Heart left ventricle (tissue), 16 donors: ENCODE results near the gene KRT6A. TPM values are rescaled to one million over a fixed set of nuclear protein-coding genes. Genes with fewer than 3 reads are reported as not detected.

ENCODE experiments used
- ATAC-seq, 4 donors: fragments of 200-7000 bp; cut with Tn5 transposase; one replicate each; pipeline ENCODE4 v1.9.1; 2020 to 2022; ENCODE audit warnings: moderate library complexity in 4 of 4, mild to moderate bottlenecking in 3 of 4, moderate number of reproducible peaks in 1 of 4
- DNase-seq, 5 donors: peaks; one replicate each; pipeline ENCODE4 v3.0.0-alpha.2; 2020
- H3K27ac ChIP-seq, 12 donors: fragments of 200-600 bp; sonication (generic) in 4 of 12; one replicate each; pipeline versions ENCODE4 v1.5.0 to v1.8.0; 2016 to 2022; ENCODE audit warnings: mild to moderate bottlenecking in 2 of 12
- H3K27me3 ChIP-seq, 9 donors: fragments of 200-600 bp; sonication (generic) in 2 of 9; one replicate each; pipeline versions ENCODE4 v1.5.1 to v1.8.0; 2016 to 2022; ENCODE audit warnings: mild to moderate bottlenecking in 3 of 9
- H3K36me3 ChIP-seq, 9 donors: fragments of 200-600 bp; sonication (generic) in 2 of 9; one replicate each; pipeline versions ENCODE4 v1.5.0 to v1.8.0; 2018 to 2022; ENCODE audit warnings: mild to moderate bottlenecking in 2 of 9
- H3K4me1 ChIP-seq, 12 donors: fragments of 200-600 bp; sonication (generic) in 4 of 12; one replicate each; pipeline versions ENCODE4 v1.5.0 to v1.8.0; 2016 to 2022; ENCODE audit warnings: mild to moderate bottlenecking in 3 of 12
- H3K4me3 ChIP-seq, 12 donors: fragments of 200-600 bp; sonication (generic) in 4 of 12; one replicate each; pipeline versions ENCODE4 v1.5.0 to v1.8.0; 2017 to 2022; ENCODE audit warnings: mild to moderate bottlenecking in 9 of 12, moderate library complexity in 4 of 12
- H3K9me3 ChIP-seq, 12 donors: fragments of 200-600 bp; sonication (generic) in 4 of 12; one replicate each; pipeline versions ENCODE4 v1.5.0 to v1.8.0; 2016 to 2022; ENCODE audit warnings: mild to moderate bottlenecking in 1 of 12
- POLR2A ChIP-seq, 2 donors: fragments of 450-650 bp; IDR thresholded peaks; one replicate each; pipeline ENCODE4 v1.6.1; 2017; ENCODE audit warnings: antibody characterized with exemption in 2 of 2, mild to moderate bottlenecking in 2 of 2, moderate library complexity in 2 of 2
- WGBS, 4 donors: extraction: QIAGEN DNeasy Blood & Tissue Kit in 2 of 4; methylation state at CpG; one replicate each; pipeline versions ENCODE4 v1.1.5 to v1.1.7; 2013 to 2018; 5-methylcytosine and 5-hydroxymethylcytosine counted together
- intact Hi-C, 10 donors: fragments of 100-400 bp; cut with DNase I; formaldehyde crosslinking; loops; one replicate each; pipeline versions ENCODE4 v1.11.1 to v1.14.2; 2022
- polyA plus RNA-seq, 2 donors: library from polyadenylated mRNA; stranded (reverse); fragments of 200-250 nt; gene quantifications; one replicate each; pipeline ENCODE4 v1.2.3, GENCODE V29; 2013
- total RNA-seq, 9 donors: library from RNA; depleted of rRNA in 2 of 9; stranded (reverse); fragments of >200 nt in 2 of 9; fragmentation: NEBNext Ultra II Directional in 3 of 9; extraction: Animal tissue kit (Norgen Biotek cat#: 25700) in 3 of 9; gene quantifications; one replicate each; pipeline versions ENCODE4 v1.1.0 to v1.2.4, GENCODE V29; 2016 to 2023
- TF ChIP-seq, protein P1 (sequence below), 12 donors: fragments of 200-600 bp; sonication (generic) in 4 of 12; IDR thresholded peaks; one replicate each; pipeline versions ENCODE4 v1.5.0 to v1.8.0; 2018 to 2022; ENCODE audit warnings: antibody characterized with exemption in 12 of 12, mild to moderate bottlenecking in 5 of 12
- donor health status: ischemic (EF 13 %, LVEDD 7.1; RV severe dilation, severe dysfunction).
- donor health status: healthy with polysubstance abuse.
- donor health status: DM: no; HTN: yes; CAD: no.
- donor health status: DM: no; HTN: no; CAD: no.
- donor health status: ischemic (EF 25% LVEDD 6.9; RV normal size, moderate dysfunction).
- donor health status: ischemic (EF 25% LVEDD 5.7; RV mildly dilated, moderate dysfunction).
- donor health status: healthy.
- donor health status: DM: yes; HTN: yes; CAD: no.
- donor health status: ischemic (EF 35%, LVEDD 5.7; RV mildly dilated, moderate dysfunction).
- donor health status: nonischemic (EF 11% LVEDD 7.7; RV severe dilation, severe dysfunction).
- donor health status: DM: yes; HTN: yes; CAD: no.
- donor health status: PGD.
- donor health status: ischemic (EF 29% LVEDD 5.4; RV normal size, mild dysfunction).
- donor health status: nonischemic (EF 23%, LVEDD 6.1; RV moderate dilation, normal function).

Gene KRT6A
- total and polyA plus RNA-seq, 11 donors: 0.03 to 0.11 TPM; not detected in 9

DNA sequence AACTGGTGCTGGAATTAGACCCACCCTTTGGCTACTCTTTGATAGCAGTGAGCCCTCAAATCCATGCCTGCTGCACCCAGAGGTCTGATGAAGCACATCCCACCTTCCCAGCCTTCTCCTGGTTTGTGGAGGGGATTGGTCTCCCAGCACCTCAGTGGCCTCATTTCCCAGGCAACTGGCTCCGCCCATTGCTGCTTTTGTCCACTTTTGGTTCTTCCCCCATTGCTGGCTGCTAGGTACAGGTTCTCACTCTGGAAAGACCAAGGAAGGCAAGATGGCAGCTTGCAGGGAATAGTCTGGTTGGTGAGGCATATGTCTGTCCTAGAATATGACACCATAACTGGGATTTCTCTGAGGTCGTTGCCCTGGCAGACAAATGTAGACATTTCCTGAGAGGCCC lies 37.3 kb upstream of the KRT6A start:
- Histone ChIP-seq H3K4me1 (no peaks in the 10 kb centered on the region), H3K9me3 (no peaks in the 10 kb centered on the region), H3K36me3 (no peaks in the 10 kb centered on the region), H3K27me3 (peaks cover 0 to 3% (median 0%) of the 10 kb centered on the region in 9 donors), H3K27ac (no peak overlapping the region), H3K4me3 (no peak overlapping the region)
- DNase-seq (no peak), ATAC-seq (no peak)
- intact Hi-C loops: no loop called here
- WGBS, 4 donors: 72 to 76% (median 74%) methylated on average over 2 of the region's 2 CpGs
- no peak for TF ChIP-seq POLR2A (IDR thresholded peaks at IDR 0.05)

DNA sequence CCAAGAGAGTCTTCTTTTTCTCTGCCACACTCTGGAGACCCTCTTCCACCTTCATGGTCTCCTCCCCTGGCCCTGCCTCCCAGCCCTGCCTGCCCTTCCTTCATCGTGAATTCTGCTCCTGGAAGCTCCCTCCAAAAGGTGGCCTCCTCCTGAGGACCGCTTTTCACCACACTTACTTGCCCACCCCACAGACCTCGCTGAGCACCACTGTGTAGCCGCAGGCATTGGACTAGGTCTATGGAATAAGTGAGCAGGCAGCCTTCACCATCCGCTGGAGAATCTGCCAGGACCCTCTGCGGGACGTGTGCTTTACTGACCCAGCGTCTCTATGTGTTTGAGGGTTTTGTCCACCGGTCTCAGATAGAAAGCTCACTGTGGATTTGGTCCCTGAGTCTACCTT lies 36.8 kb upstream of the KRT6A start:
- Histone ChIP-seq H3K4me3 (no peak overlapping the region), H3K27ac (no peak overlapping the region), H3K27me3 (peaks cover 0 to 3% (median 0%) of the 10 kb centered on the region in 9 donors), H3K9me3 (no peaks in the 10 kb centered on the region), H3K4me1 (no peaks in the 10 kb centered on the region), H3K36me3 (no peaks in the 10 kb centered on the region)
- 88 to 96% (median 93%) methylated on average over 9 of the region's 9 CpGs for WGBS, 4 donors
- no peak for DNase-seq
- TF ChIP-seq, protein P1, sequence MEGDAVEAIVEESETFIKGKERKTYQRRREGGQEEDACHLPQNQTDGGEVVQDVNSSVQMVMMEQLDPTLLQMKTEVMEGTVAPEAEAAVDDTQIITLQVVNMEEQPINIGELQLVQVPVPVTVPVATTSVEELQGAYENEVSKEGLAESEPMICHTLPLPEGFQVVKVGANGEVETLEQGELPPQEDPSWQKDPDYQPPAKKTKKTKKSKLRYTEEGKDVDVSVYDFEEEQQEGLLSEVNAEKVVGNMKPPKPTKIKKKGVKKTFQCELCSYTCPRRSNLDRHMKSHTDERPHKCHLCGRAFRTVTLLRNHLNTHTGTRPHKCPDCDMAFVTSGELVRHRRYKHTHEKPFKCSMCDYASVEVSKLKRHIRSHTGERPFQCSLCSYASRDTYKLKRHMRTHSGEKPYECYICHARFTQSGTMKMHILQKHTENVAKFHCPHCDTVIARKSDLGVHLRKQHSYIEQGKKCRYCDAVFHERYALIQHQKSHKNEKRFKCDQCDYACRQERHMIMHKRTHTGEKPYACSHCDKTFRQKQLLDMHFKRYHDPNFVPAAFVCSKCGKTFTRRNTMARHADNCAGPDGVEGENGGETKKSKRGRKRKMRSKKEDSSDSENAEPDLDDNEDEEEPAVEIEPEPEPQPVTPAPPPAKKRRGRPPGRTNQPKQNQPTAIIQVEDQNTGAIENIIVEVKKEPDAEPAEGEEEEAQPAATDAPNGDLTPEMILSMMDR (IDR thresholded peaks at IDR 0.05): no peak
- no peak for TF ChIP-seq POLR2A (IDR thresholded peaks at IDR 0.05)
- ATAC-seq: no peak
- intact Hi-C loops: no loop called here

DNA sequence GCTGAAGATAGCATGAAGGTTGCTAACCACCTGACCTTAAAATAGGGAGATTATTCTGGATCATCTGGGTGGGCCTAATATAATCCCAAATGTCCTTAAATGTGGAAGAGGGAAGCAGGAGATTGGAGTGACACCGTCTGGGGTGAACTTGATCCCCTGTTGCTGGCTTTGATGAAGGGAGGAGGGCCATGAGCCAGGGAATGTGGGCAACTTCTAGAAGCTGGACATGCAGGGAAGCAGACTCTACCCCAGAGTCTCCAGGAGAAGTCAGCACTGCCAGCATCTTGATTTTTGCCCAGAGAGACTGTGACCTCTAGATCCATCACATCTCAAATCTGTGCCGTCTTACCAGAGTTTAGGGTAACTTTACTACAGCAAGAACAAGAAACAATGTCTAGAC lies 36.4 kb upstream of the KRT6A start:
- WGBS, 4 donors: 91 to 100% (median 94%) methylated on average over 2 of the region's 2 CpGs
- Histone ChIP-seq H3K36me3 (no peaks in the 10 kb centered on the region), H3K9me3 (no peaks in the 10 kb centered on the region), H3K27ac (no peak overlapping the region), H3K27me3 (peaks cover 0 to 3% (median 0%) of the 10 kb centered on the region in 9 donors), H3K4me3 (no peak overlapping the region), H3K4me1 (no peaks in the 10 kb centered on the region)
- no peak for TF ChIP-seq POLR2A (IDR thresholded peaks at IDR 0.05)
- TF ChIP-seq, protein P1 (IDR thresholded peaks at IDR 0.05): no peak
- no peak for ATAC-seq
- intact Hi-C loops: no loop called here
- DNase-seq: no peak

DNA sequence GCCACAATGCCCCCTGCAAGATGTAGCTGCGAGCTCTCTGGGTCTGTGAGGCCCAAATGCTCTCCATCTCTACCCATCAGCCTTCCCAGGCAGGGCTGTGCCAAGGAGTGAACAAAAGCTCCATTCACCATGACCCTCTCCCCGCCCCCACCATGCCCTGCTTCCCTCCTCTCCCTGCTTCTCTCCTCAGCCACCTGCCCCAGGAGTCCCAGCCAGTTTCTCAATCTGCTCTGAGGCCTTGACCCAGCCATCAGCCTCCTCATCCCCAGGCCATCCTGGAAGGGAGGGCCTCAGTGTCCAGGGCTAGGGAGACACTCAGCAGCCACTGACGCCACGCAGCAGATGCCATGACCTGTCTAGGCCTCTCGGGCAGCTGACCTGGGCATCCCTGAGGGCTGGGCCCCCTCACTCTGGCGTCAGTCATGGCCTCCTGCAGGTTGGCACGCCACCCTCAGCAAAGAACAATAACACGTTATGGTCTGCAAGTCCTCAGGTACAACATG lies 35.6 kb upstream of the KRT6A start:
- H3K9me3 ChIP-seq: no peaks in the 10 kb centered on the region
- no peaks in the 10 kb centered on the region for H3K36me3 ChIP-seq
- no peaks in the 10 kb centered on the region for H3K4me1 ChIP-seq
- no peak for DNase-seq
- H3K4me3 ChIP-seq: no peak overlapping the region
- TF ChIP-seq, protein P1 (IDR thresholded peaks at IDR 0.05): no peak
- TF ChIP-seq POLR2A (IDR thresholded peaks at IDR 0.05): no peak
- peaks cover 0 to 3% (median 0%) of the 10 kb centered on the region in 9 donors for H3K27me3 ChIP-seq
- 73 to 85% (median 78%) methylated on average over 7 to 8 of the region's 8 CpGs for WGBS, 4 donors
- H3K27ac ChIP-seq: no peak overlapping the region
- intact Hi-C loops: no loop called here
- ATAC-seq: no peak
